GM20000 (cell line): ENCODE results near the gene MTMR6.

Experiments
- DNase-seq: peaks from one replicate; pipeline ENCODE4 v3.0.0; 2012; ENCODE audit warnings: low spot score
- CTCF ChIP-seq: IDR thresholded peaks from 2 replicates; pipeline ENCODE4 v1.5.1; 2012; ENCODE audit warnings: mild to moderate bottlenecking, control low read depth; ENCODE audit errors: extremely low read depth, missing control alignments

Gene MTMR6

GRCh38 chr13:25217023-25217885 lies 70.0 kb downstream of the MTMR6 start:
- no peak for DNase-seq
- TF ChIP-seq CTCF = no peak

- DNase-seq = no peak
- no peak for TF ChIP-seq CTCF
Observed at GRCh38 chr13:25215253-25215575, 72.1 kb downstream of the MTMR6 start.

GRCh38 chr13:25214491-25215252 lies 72.6 kb downstream of the MTMR6 start:
- no peak for TF ChIP-seq CTCF
- no peak for DNase-seq

- no peak for TF ChIP-seq CTCF
- no peak for DNase-seq
Observed at GRCh38 chr13:25213715-25214114, 73.6 kb downstream of the MTMR6 start.

GRCh38 chr13:25210842-25211569 lies 76.3 kb downstream of the MTMR6 start:
- no peak for DNase-seq
- no peak for TF ChIP-seq CTCF

- no peak for DNase-seq
- no peak for TF ChIP-seq CTCF
Observed at GRCh38 chr13:25207291-25207810, 79.9 kb downstream of the MTMR6 start.
